Activated T-cell treated with anti-CD3 and anti-CD28 coated beads for 48 hours (primary cell): Measurements from ENCODE around the gene BICC1.

ENCODE experiments used
- DNase-seq: peaks from one replicate; pipeline ENCODE4 v3.0.0-alpha.2; 2020; ENCODE audit warnings: low read depth

The BICC1 gene

GRCh38 chr10:58651742-58652141 lies 139.1 kb downstream of the BICC1 start:
- no peak for DNase-seq

GRCh38 chr10:58653139-58653538 lies 140.5 kb downstream of the BICC1 start:
- DNase-seq, result no peak

- DNase-seq, result no peak
These were observed 148.0 kb downstream of the BICC1 start for GRCh38 chr10:58660575-58661255.

- no peak for DNase-seq
These were observed 148.7 kb downstream of the BICC1 start for GRCh38 chr10:58661336-58661735.

- no peak for DNase-seq
These were observed 149.2 kb downstream of the BICC1 start for GRCh38 chr10:58661902-58662301.

- no peak for DNase-seq
These were observed 149.6 kb downstream of the BICC1 start for GRCh38 chr10:58662314-58662713.

- no peak for DNase-seq
These were observed 152.7 kb downstream of the BICC1 start for GRCh38 chr10:58665361-58665760.

GRCh38 chr10:58666024-58666423 lies 153.4 kb downstream of the BICC1 start:
- DNase-seq, result no peak

GRCh38 chr10:58667658-58668310 lies 155.1 kb downstream of the BICC1 start:
- no peak for DNase-seq

GRCh38 chr10:58672845-58673244 lies 160.2 kb downstream of the BICC1 start:
- DNase-seq, result no peak

- no peak for DNase-seq
These were observed 161.6 kb downstream of the BICC1 start for GRCh38 chr10:58674251-58674650.

- DNase-seq, result no peak
These were observed 162.6 kb downstream of the BICC1 start for GRCh38 chr10:58675321-58675720.

GRCh38 chr10:58691528-58691927 lies 178.9 kb downstream of the BICC1 start:
- no peak for DNase-seq

- DNase-seq, result no peak
These were observed 181.2 kb downstream of the BICC1 start for GRCh38 chr10:58693919-58694318.

GRCh38 chr10:58695022-58695421 lies 182.3 kb downstream of the BICC1 start:
- DNase-seq, result no peak

- no peak for DNase-seq
These were observed 184.1 kb downstream of the BICC1 start for GRCh38 chr10:58696736-58697135.

GRCh38 chr10:58697691-58698090 lies 185.0 kb downstream of the BICC1 start:
- DNase-seq, result no peak

- DNase-seq, result no peak
These were observed 186.2 kb downstream of the BICC1 start for GRCh38 chr10:58698777-58699356.

GRCh38 chr10:58700591-58700990 lies 187.9 kb downstream of the BICC1 start:
- no peak for DNase-seq

- no peak for DNase-seq
These were observed 188.9 kb downstream of the BICC1 start for GRCh38 chr10:58701405-58702135.

GRCh38 chr10:58704226-58704625 lies 191.6 kb downstream of the BICC1 start:
- no peak for DNase-seq

GRCh38 chr10:58704671-58705141 lies 192.0 kb downstream of the BICC1 start:
- no peak for DNase-seq

- DNase-seq, result no peak
These were observed 194.2 kb downstream of the BICC1 start for GRCh38 chr10:58706836-58707235.
